Measurements from ENCODE around the gene AHNAK2. TPM values are rescaled to one million over a fixed set of nuclear protein-coding genes. Genes with fewer than 3 reads are reported as not detected.

The AHNAK2 gene
- total RNA-seq, 2 donors from 2014 or later: 5.1 to 21.5 TPM

DNA sequence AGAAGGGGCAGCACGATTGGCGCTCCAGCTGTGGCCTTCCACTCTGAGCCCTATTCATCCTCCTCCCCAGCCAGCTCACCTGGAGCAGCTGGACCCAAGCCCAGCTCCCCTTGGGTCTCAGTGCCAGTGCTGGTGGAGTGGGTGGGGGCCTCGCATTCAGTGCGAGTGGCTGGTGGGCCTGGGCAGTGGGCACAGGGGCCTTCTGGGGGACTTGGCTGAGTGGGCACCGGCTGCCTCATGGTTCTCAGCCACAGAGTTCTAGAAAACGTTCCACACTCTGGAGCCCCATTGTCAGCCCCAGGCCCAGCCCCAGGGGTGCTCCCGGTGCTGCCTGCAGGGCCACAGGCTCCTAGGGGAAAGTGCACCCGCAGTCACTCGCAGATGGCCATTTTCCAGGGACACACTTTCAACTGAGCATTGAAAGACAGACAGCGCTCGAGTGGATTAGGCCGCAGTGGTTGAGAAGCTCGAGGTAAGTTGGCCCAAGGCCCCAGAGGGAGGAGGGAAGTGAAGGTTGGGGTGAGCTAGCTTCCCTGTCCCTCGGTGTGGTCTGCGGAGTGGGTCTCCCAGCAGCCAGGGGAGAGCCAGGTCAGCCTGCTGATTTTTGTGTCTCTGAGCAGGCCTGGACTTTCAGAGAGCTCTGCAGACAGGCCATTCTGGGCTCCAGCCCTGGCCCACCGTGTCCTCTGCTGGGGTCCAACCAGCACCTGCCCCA is 11.2 kb upstream of the AHNAK2 start:
- no peak for DNase-seq
- peaks cover 5% of the 10 kb centered on the region for H3K4me1 ChIP-seq
- no peak overlapping the region for H3K27ac ChIP-seq
- H3K27me3 ChIP-seq: no peaks in the 10 kb centered on the region
- no peak overlapping the region for H3K9ac ChIP-seq (ENCODE audit: low read depth in 2 of 2, low read length in 2 of 2)
- TF ChIP-seq, protein P1, sequence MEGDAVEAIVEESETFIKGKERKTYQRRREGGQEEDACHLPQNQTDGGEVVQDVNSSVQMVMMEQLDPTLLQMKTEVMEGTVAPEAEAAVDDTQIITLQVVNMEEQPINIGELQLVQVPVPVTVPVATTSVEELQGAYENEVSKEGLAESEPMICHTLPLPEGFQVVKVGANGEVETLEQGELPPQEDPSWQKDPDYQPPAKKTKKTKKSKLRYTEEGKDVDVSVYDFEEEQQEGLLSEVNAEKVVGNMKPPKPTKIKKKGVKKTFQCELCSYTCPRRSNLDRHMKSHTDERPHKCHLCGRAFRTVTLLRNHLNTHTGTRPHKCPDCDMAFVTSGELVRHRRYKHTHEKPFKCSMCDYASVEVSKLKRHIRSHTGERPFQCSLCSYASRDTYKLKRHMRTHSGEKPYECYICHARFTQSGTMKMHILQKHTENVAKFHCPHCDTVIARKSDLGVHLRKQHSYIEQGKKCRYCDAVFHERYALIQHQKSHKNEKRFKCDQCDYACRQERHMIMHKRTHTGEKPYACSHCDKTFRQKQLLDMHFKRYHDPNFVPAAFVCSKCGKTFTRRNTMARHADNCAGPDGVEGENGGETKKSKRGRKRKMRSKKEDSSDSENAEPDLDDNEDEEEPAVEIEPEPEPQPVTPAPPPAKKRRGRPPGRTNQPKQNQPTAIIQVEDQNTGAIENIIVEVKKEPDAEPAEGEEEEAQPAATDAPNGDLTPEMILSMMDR (IDR thresholded peaks at IDR 0.05): no peak
- no peaks in the 10 kb centered on the region for H3K36me3 ChIP-seq
- intact Hi-C loops (cut with DNase I): no loop called here
- H3K4me3 ChIP-seq: no peak overlapping the region
- no peaks in the 10 kb centered on the region for H3K9me3 ChIP-seq

DNA sequence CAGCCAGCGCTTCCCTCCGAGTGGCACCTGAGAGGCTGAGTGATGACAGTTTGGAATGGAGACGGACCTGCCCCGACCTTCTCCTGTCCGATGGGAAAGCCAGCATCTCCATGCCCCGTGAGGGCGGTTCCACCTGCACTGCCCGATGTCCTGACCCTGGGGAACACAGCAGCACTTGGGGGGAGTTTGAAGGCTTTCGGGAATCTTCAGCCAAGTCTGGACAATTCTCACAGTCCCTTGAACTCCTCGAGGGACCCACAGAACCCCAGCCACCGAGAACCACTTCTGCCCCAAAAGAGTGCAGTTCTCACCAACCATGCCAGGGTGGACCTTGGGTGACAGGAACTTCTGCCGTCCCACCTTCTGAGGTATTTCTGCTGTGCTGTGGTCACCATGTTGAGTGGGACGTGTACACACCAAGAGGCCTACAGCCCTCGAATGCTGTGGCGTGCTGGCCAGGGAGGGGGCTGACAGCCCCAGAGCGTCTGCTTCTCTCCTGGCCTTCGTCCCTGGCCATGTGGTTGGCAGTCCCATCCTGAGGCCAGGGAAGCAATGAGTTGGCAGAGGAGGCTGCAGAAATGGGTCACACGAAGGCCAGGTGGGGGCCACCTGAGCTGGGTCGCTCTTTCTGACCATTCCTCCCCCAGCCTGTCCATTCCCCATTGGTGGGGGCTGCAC is 8.5 kb upstream of the AHNAK2 start:
- TF ChIP-seq, protein P1 (IDR thresholded peaks at IDR 0.05): no peak
- H3K4me3 ChIP-seq: peak overlapping the region; percentile 88
- intact Hi-C loops (cut with DNase I): no loop called here
- H3K36me3 ChIP-seq: no peaks in the 10 kb centered on the region
- H3K4me1 ChIP-seq: peaks cover 5% of the 10 kb centered on the region
- H3K27ac ChIP-seq: no peak overlapping the region
- no peak for DNase-seq
- H3K9me3 ChIP-seq: no peaks in the 10 kb centered on the region
- H3K9ac ChIP-seq (ENCODE audit: low read depth in 2 of 2, low read length in 2 of 2): peak overlapping the region; percentile 73 to 81
- no peaks in the 10 kb centered on the region for H3K27me3 ChIP-seq

DNA sequence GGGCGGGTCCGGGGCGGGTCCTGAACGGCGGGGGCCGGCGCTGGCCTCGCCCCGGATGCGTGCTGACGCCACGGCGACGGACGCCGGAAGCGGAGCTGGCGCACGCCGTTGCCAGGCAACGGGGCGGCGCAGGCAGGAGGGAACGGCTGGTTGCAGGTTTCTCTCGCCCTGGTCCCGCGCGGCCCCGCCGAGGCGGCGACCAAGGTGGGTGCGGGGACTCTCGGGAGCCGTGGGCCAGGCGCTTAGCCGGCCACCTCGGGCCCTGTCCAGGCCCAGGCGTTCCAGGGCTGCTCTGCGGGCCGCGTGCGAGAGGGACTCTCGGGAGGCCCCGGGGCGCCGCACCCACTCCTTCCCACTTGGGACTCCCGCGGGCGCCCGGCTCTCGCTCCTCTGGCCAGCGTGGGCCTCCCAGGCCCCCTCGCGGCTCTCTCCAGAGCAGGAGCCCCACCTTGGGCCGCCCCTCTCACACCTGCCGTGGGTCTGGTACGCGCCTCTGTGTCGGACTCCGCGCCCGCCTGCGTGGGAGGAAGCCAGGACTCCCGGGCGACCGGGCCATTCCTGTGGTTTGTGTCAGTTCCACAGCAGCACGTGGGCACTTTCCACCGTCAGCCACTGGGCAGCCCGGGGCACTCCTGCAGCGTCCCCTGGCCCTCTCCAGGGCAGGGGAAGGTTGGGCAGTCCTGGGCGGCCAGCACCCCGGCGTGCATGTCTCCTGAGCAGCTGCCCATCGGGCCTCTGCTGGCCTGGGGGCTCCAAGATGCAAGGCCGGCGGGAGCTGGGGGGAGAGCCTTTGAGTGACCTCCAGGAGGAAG is 7.7 kb upstream of the AHNAK2 start, which contains the start of gene CLBA1:
TSS of gene CLBA1 (plus strand) at position 114 of the 812 bp plus-strand sequence. CDS start at position 758, 644 bp downstream.
- TF ChIP-seq, protein P1 (IDR thresholded peaks at IDR 0.05): no peak
- DNase-seq: peak; percentile 88

DNA sequence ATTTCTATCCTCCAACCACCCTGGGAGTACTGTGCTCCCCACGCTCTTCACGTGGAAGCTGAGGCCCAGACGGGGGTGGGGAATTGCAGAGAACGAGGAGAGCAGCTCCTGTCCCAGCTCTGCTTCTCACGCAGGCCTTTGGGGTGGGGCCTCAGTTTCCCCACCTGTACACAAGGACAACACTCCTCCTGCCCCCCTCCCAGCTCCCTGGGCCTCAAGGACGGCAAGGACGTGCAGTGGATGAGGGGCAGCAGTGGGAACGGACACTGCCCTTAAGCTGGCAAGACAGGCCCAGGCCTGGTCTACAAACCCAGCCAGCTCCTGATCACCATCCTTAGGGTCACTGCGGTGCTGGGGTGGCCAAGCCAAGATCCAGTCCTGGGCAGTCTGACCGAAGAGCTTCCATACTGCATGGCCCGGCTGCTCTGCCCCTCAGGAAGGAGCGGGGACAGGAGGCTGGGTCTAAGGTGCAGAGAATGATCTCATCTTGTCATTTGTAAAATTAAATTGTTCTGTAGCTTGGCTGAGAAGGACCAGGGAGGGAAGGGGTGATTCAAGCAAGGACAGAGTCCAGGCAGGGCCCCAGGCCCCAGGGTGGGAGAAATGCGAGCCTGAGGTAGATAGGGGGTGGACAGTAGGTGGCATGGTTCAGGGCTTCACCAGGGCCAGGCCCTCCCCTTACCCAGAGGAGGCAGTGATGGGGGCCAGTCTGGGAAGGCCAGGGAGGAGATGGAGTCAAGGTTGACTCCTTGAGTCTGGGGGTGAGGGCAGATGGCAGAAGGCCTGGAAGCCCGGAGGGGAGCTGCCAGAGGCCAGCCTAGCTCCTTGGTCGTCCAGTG is 6.1 kb upstream of the AHNAK2 start:
- H3K9ac ChIP-seq (ENCODE audit: low read depth in 2 of 2, low read length in 2 of 2): peak overlapping the region in 1 of 2 donors; percentile 17
- H3K27ac ChIP-seq: no peak overlapping the region
- DNase-seq: no peak
- H3K36me3 ChIP-seq: no peaks in the 10 kb centered on the region
- peaks cover 5% of the 10 kb centered on the region for H3K4me1 ChIP-seq
- TF ChIP-seq, protein P1 (IDR thresholded peaks at IDR 0.05): no peak
- H3K4me3 ChIP-seq: no peak overlapping the region
- H3K27me3 ChIP-seq: no peaks in the 10 kb centered on the region
- no peaks in the 10 kb centered on the region for H3K9me3 ChIP-seq
- intact Hi-C loops (cut with DNase I): loop anchor here (5.0 kb wide), 1 partner anchor 33 kb away; no protein-coding TSS in a partner anchor

More for the DNA sequence above, 7.7 kb upstream of the AHNAK2 start, which contains the start of gene CLBA1:
- Histone ChIP-seq H3K27me3 (no peaks in the 10 kb centered on the region), H3K27ac (peak within 1 kb of the TSS; percentile 56), H3K36me3 (no peaks in the 10 kb centered on the region), H3K9me3 (no peaks in the 10 kb centered on the region), H3K4me3 (peak within 1 kb of the TSS; percentile 88), H3K9ac (ENCODE audit: low read depth in 2 of 2, low read length in 2 of 2) (peak within 1 kb of the TSS; percentile 73 to 81), H3K4me1 (peaks cover 5% of the 10 kb centered on the region)
- intact Hi-C loops (cut with DNase I): no loop called here

All from colonic mucosa (tissue), 4 donors.